Tibial nerve (tissue), 4 donors: ENCODE results near the gene CENPO. TPM values are rescaled to one million over a fixed set of nuclear protein-coding genes. Genes with fewer than 3 reads are reported as not detected.
"Not testable (repeated sequence)": the region's sequence is repeated elsewhere in the genome, so short reads cannot be mapped to it uniquely, and the experiment has no call there.

Experiments
- DNase-seq, 2 donors: peaks; one replicate each; pipeline ENCODE4 v3.0.0-alpha.2; 2019; ENCODE audit warnings: low spot score in 2 of 2
- H3K27ac ChIP-seq, 4 donors: fragments of 200-600 bp; sonication (generic) in 3 of 4; one replicate each; pipeline ENCODE4 v1.5.1; 2017 to 2019; ENCODE audit warnings: mild to moderate bottlenecking in 1 of 4
- H3K27me3 ChIP-seq, 2 donors: fragments of 200-600 bp; sonication (generic) in 1 of 2; one replicate each; pipeline versions ENCODE4 v1.5.1 to v1.6.0; 2017 to 2019
- H3K36me3 ChIP-seq, 3 donors: fragments of 200-600 bp; sonication (generic); one replicate each; pipeline ENCODE4 v1.5.1; 2018 to 2019
- H3K4me1 ChIP-seq, 4 donors: fragments of 200-600 bp; sonication (generic) in 3 of 4; one replicate each; pipeline ENCODE4 v1.5.1; 2017 to 2019
- H3K4me3 ChIP-seq, 4 donors: fragments of 200-600 bp; sonication (generic) in 3 of 4; one replicate each; pipeline ENCODE4 v1.5.1; 2017 to 2019; ENCODE audit warnings: mild to moderate bottlenecking in 1 of 4, moderate library complexity in 1 of 4
- H3K9me3 ChIP-seq, 4 donors: fragments of 200-600 bp; sonication (generic) in 3 of 4; one replicate each; pipeline ENCODE4 v1.5.1; 2017 to 2019
- CTCF ChIP-seq, 5 experiments: fragments of 200-600 bp in 3 of 5; fragments of 450-650 bp in 2 of 5; sonication (generic) in 3 of 5; IDR thresholded peaks; one replicate each; pipeline ENCODE4 v1.5.1; 2016 to 2019; ENCODE audit warnings: antibody characterized with exemption in 5 of 5, mild to moderate bottlenecking in 3 of 5, moderate library complexity in 2 of 5
- EP300 ChIP-seq, 2 donors: sonication (generic); formaldehyde crosslinking; IDR thresholded peaks; one replicate each; pipeline ENCODE4 v1.6.1; 2017; ENCODE audit warnings: antibody characterized with exemption in 2 of 2, mild to moderate bottlenecking in 1 of 2
- POLR2A ChIP-seq, 2 donors: fragments of 450-650 bp; IDR thresholded peaks; one replicate each; pipeline ENCODE4 v1.6.1; 2017; ENCODE audit warnings: antibody characterized with exemption in 2 of 2, mild to moderate bottlenecking in 2 of 2, moderate library complexity in 2 of 2
- WGBS, 2 donors: methylation state at CpG; one replicate each; pipeline ENCODE4 v1.1.5; 2018; 5-methylcytosine and 5-hydroxymethylcytosine counted together
- total RNA-seq, 4 donors: library from RNA; depleted of rRNA; stranded (reverse); fragments of >200 nt; gene quantifications; one replicate each; pipeline ENCODE4 v1.1.0, GENCODE V29; 2016

The CENPO gene
- total RNA-seq, 4 donors from 2014 or later, result 2.4 to 3.6 (median 2.7) TPM

DNA sequence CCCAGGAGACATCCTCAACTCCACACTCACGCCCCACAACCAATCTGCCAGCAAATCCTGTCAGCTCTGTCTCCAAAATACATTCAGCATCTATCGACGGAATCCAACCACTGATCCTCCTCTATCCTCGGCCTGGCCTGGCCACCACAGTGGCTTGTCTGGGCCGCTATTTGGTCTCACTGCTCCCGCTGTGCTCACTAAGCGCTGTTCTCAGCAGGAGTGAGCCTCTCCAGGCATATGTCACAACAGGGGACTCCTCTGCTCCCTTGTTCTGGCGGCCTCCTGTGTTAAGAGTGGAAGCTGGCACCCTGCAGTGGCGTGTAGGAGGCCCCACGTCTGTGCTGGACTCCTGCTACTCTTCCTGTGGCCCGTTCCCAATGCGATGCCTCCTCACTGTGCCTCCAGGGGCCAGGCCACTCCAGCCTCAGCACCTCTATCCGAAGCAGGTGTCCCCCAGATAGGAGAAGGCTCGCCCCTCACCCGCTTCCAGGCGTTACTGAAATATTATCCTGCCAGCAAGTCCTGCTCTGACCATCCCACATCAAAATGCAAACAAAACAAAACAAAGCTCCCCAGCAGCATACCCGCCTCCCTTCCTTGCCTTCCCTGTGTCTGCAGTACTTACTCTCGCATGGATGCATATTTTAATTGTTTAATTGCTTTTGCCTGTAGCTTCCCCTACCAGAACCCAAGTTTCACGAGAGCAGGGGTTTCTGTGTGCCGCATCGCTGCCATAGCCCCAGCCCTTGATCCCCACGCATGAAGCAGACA lies 39.9 kb downstream of the CENPO start:
- TF ChIP-seq EP300 (IDR thresholded peaks at IDR 0.05) (no peak), POLR2A (IDR thresholded peaks at IDR 0.05) (no peak), CTCF (IDR thresholded peaks at IDR 0.05) (no peak)
- H3K4me3 ChIP-seq, result no peak overlapping the region
- peaks cover 0 to 5% (median 0%) of the 10 kb centered on the region in 4 donors for H3K4me1 ChIP-seq
- no peak overlapping the region for H3K27ac ChIP-seq
- H3K27me3 ChIP-seq, result no peaks in the 10 kb centered on the region
- DNase-seq, result no peak
- WGBS, 2 donors, result 86% methylated on average over 21 to 22 of the region's 22 CpGs
- peaks cover 3 to 83% (median 12%) of the 10 kb centered on the region in 3 donors for H3K36me3 ChIP-seq
- no peaks in the 10 kb centered on the region for H3K9me3 ChIP-seq

GRCh38 chr2:24833821-24834732 lies 40.9 kb downstream of the CENPO start:
- Histone ChIP-seq H3K9me3 (no peaks in the 10 kb centered on the region), H3K4me3 (no peak overlapping the region), H3K36me3 (peaks cover 3 to 92% (median 12%) of the 10 kb centered on the region in 3 donors), H3K27me3 (no peaks in the 10 kb centered on the region), H3K27ac (peak overlapping the region in 1 of 4 donors; percentile 12), H3K4me1 (peaks cover 0 to 3% (median 0%) of the 10 kb centered on the region in 4 donors)
- DNase-seq, result no peak
- no peak for TF ChIP-seq POLR2A (IDR thresholded peaks at IDR 0.05)
- no peak for TF ChIP-seq EP300 (IDR thresholded peaks at IDR 0.05)
- TF ChIP-seq CTCF (IDR thresholded peaks at IDR 0.05), result no peak
- WGBS, 2 donors, result 93 to 94% methylated on average over 25 to 30 of the region's 32 CpGs

DNA sequence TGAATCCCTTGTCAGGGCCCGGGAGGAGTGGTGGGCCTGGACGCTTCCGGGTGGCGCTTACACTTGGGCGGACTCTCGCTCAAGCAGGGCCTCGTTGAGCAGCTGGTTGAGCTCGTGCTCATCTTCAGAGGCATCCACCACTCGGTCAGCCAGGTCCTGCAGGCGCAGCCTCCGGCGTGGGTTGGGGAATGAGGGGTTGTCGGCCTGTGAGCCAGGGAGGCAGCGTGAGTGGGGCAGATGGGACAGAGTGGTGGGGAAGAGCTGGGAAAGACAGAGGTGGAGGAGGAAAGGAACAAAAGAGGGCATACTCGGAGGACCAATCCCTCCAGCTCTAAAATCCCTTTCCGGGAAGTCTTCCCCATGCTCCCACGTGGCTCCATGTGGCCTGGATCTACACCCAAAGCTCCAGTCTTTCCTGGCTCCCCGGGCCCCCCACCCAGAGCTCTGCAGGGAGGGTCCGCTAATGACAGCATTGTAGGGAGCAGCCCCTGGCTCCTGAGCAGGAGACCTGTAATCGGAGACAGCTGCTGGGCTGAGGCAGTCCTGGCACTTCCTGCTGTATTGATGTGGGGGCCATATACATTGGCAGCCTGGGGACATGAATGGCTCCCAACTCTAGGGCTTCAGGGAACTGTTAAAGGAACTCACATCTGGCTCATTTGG lies 41.6 kb downstream of the CENPO start:
- no peaks in the 10 kb centered on the region for H3K27me3 ChIP-seq
- peaks cover 0 to 3% (median 0%) of the 10 kb centered on the region in 4 donors for H3K4me1 ChIP-seq
- TF ChIP-seq POLR2A (IDR thresholded peaks at IDR 0.05) (no peak), CTCF (IDR thresholded peaks at IDR 0.05) (no peak), EP300 (IDR thresholded peaks at IDR 0.05) (no peak)
- peaks cover 3 to 96% (median 12%) of the 10 kb centered on the region in 3 donors for H3K36me3 ChIP-seq
- no peak for DNase-seq
- H3K9me3 ChIP-seq, result no peaks in the 10 kb centered on the region
- H3K4me3 ChIP-seq, result no peak overlapping the region
- H3K27ac ChIP-seq, result no peak overlapping the region
- WGBS, 2 donors, result 90 to 93% methylated on average over 17 to 20 of the region's 20 CpGs

GRCh38 chr2:24835411-24835810 lies 42.2 kb downstream of the CENPO start:
- H3K27me3 ChIP-seq, H3K4me1 ChIP-seq, H3K9me3 ChIP-seq, H3K4me3 ChIP-seq, H3K27ac ChIP-seq, DNase-seq: not testable (repeated sequence)
- H3K36me3 ChIP-seq, result peaks cover 3 to 96% (median 12%) of the 10 kb centered on the region in 3 donors
- 76 to 78% methylated on average over 8 of the region's 8 CpGs for WGBS, 2 donors

GRCh38 chr2:24836206-24836605 lies 43.0 kb downstream of the CENPO start:
- no peaks in the 10 kb centered on the region for H3K9me3 ChIP-seq
- H3K36me3 ChIP-seq, result peaks cover 0 to 96% (median 15%) of the 10 kb centered on the region in 3 donors
- no peak overlapping the region for H3K27ac ChIP-seq
- H3K27me3 ChIP-seq, result no peaks in the 10 kb centered on the region
- peaks cover 0 to 3% (median 0%) of the 10 kb centered on the region in 4 donors for H3K4me1 ChIP-seq
- 95 to 98% methylated on average over 8 of the region's 8 CpGs for WGBS, 2 donors
- DNase-seq, result no peak
- H3K4me3 ChIP-seq, result no peak overlapping the region
- TF ChIP-seq CTCF (IDR thresholded peaks at IDR 0.05) (no peak), EP300 (IDR thresholded peaks at IDR 0.05) (no peak), POLR2A (IDR thresholded peaks at IDR 0.05) (no peak)
